GM18907 (cell line): ENCODE results near the gene PRDM11.

Source experiments
- ATAC-seq: cut with Tn5 transposase; IDR thresholded peaks from one replicate; pipeline ENCODE4 v1.9.1; 2021; ENCODE audit warnings: mild to moderate bottlenecking, moderate library complexity; ENCODE audit not compliant: unreplicated experiment

Gene PRDM11

GRCh38 chr11:45174168-45174835 is 27.9 kb downstream of the PRDM11 start:
- ATAC-seq: no peak

- no peak for ATAC-seq
Observed at GRCh38 chr11:45174963-45175362, 28.5 kb downstream of the PRDM11 start.

GRCh38 chr11:45176996-45177395 is 30.6 kb downstream of the PRDM11 start:
- no peak for ATAC-seq

GRCh38 chr11:45178223-45178622 is 31.8 kb downstream of the PRDM11 start:
- ATAC-seq: no peak

GRCh38 chr11:45178890-45179671 is 32.6 kb downstream of the PRDM11 start:
- ATAC-seq: no peak

GRCh38 chr11:45179686-45180178 is 33.3 kb downstream of the PRDM11 start:
- no peak for ATAC-seq

- ATAC-seq: peak; percentile 56
Observed at GRCh38 chr11:45180179-45180847, 33.9 kb downstream of the PRDM11 start.

- ATAC-seq: no peak
Observed at GRCh38 chr11:45180848-45181192, 34.4 kb downstream of the PRDM11 start.

GRCh38 chr11:45181193-45181888 is 34.9 kb downstream of the PRDM11 start:
- no peak for ATAC-seq

- ATAC-seq: no peak
Observed at GRCh38 chr11:45181889-45182550, 35.6 kb downstream of the PRDM11 start.

- no peak for ATAC-seq
Observed at GRCh38 chr11:45182902-45183301, 36.5 kb downstream of the PRDM11 start.

- no peak for ATAC-seq
Observed at GRCh38 chr11:45184640-45185039, 38.2 kb downstream of the PRDM11 start.

GRCh38 chr11:45185228-45185729 is 38.8 kb downstream of the PRDM11 start:
- no peak for ATAC-seq

GRCh38 chr11:45187375-45187774 is 40.9 kb downstream of the PRDM11 start:
- ATAC-seq: no peak

GRCh38 chr11:45188127-45188526 is 41.7 kb downstream of the PRDM11 start:
- no peak for ATAC-seq

GRCh38 chr11:45189230-45189629 is 42.8 kb downstream of the PRDM11 start:
- no peak for ATAC-seq

- ATAC-seq: no peak
Observed at GRCh38 chr11:45193695-45194094, 47.3 kb downstream of the PRDM11 start.

GRCh38 chr11:45204761-45205160 is 58.3 kb downstream of the PRDM11 start:
- ATAC-seq: no peak

GRCh38 chr11:45205978-45206377 is 59.5 kb downstream of the PRDM11 start:
- no peak for ATAC-seq

GRCh38 chr11:45208135-45208534 is 61.7 kb downstream of the PRDM11 start:
- ATAC-seq: no peak
